GM12878 (cell line): Measurements from ENCODE around the gene POU2F1.

Experiments
- ATF3 ChIP-seq: IDR thresholded peaks from 2 replicates; pipeline ENCODE4 v1.6.1; 2011; ENCODE audit warnings: low read depth, mild to moderate bottlenecking, low read length, moderate library complexity, borderline replicate concordance; ENCODE audit errors: extremely low read depth
- BRCA1 ChIP-seq: IDR thresholded peaks from 2 replicates; pipeline ENCODE4 v1.6.1; 2011; ENCODE audit warnings: low read depth, low read length, improper control_type of control experiment
- CTCF ChIP-seq, 3 experiments: IDR thresholded peaks in 2 of 3; conservative IDR thresholded peaks in 1 of 3; 2 replicates each; pipeline ENCODE4 v1.5.1; 2011; ENCODE audit warnings: low read depth in 3 of 3, low read length in 3 of 3, mild to moderate bottlenecking in 3 of 3, control low read depth in 2 of 3, moderate library complexity in 2 of 3, inconsistent platforms in 1 of 3, mixed read lengths in 1 of 3; ENCODE audit not compliant: control insufficient read depth in 2 of 3, insufficient read depth in 1 of 3; ENCODE audit errors: extremely low read depth in 1 of 3
- EP300 ChIP-seq, 2 experiments: fragments of 150-350 bp in 1 of 2; IDR thresholded peaks; 2 replicates each; pipeline ENCODE4 v1.6.1; 2011 to 2012; ENCODE audit warnings: low read depth in 2 of 2, low read length in 2 of 2, borderline replicate concordance in 1 of 2, improper control_type of control experiment in 1 of 2, inconsistent platforms in 1 of 2; ENCODE audit not compliant: control insufficient read depth in 1 of 2
- ETV6 ChIP-seq, 2 experiments: fragments of 450-650 bp in 1 of 2; IDR thresholded peaks in 1 of 2; conservative IDR thresholded peaks in 1 of 2; 2 replicates each; pipeline ENCODE4 v1.6.1; 2014; ENCODE audit warnings: antibody characterized with exemption in 1 of 2, borderline replicate concordance in 1 of 2, low read depth in 1 of 2, mild to moderate bottlenecking in 1 of 2, moderate library complexity in 1 of 2
- GABPA ChIP-seq: IDR thresholded peaks from 2 replicates; pipeline ENCODE4 v1.6.1; 2014; ENCODE audit warnings: antibody characterized with exemption, low read depth, mild to moderate bottlenecking, inconsistent platforms
- KDM1A ChIP-seq: fragments of 200-600 bp; sonication (generic); IDR thresholded peaks from 2 replicates; pipeline ENCODE4 v1.6.1; 2016; ENCODE audit warnings: borderline replicate concordance
- NRF1 ChIP-seq: conservative IDR thresholded peaks from 2 replicates; pipeline ENCODE4 v1.6.1; 2011; ENCODE audit warnings: mild to moderate bottlenecking, low read depth, low read length, improper control_type of control experiment
- STAT1 ChIP-seq: fragments of 450-650 bp; conservative IDR thresholded peaks from 2 replicates; pipeline ENCODE4 v1.6.1; 2014; ENCODE audit warnings: antibody characterized with exemption, mild to moderate bottlenecking
- SUPT20H ChIP-seq: IDR thresholded peaks from 2 replicates; pipeline ENCODE4 v1.6.1; 2011; ENCODE audit warnings: low read depth, mild to moderate bottlenecking, low read length, moderate library complexity, borderline replicate concordance; ENCODE audit not compliant: control insufficient read depth
- TF ChIP-seq, protein P1 (sequence below): IDR thresholded peaks from 2 replicates; pipeline ENCODE4 v1.6.1; 2011; ENCODE audit warnings: low read depth, low read length, improper control_type of control experiment, borderline replicate concordance

GRCh38 chr1:167291539-167292185 lies 71.0 kb downstream of the POU2F1 start:
- TF ChIP-seq BRCA1 (no peak), ETV6 (conservative IDR thresholded peaks at IDR 0.05 in 1 of 2, IDR thresholded peaks at IDR 0.05 in 1 of 2; ENCODE audit: borderline replicate concordance in 1 of 2, low read depth in 1 of 2) (no peak), STAT1 (no peak), GABPA (no peak), CTCF (IDR thresholded peaks at IDR 0.05 in 2 of 3, conservative IDR thresholded peaks at IDR 0.05 in 1 of 3; ENCODE audit: control insufficient read depth in 2 of 3, extremely low read depth in 1 of 3, insufficient read depth in 1 of 3, low read depth in 3 of 3, low read length in 3 of 3) (no peak), ATF3 (no peak), SUPT20H (no peak), NRF1 (no peak), EP300 (IDR thresholded peaks at IDR 0.05; ENCODE audit: borderline replicate concordance in 1 of 2, control insufficient read depth in 1 of 2, low read depth in 2 of 2, low read length in 2 of 2) (no peak), KDM1A (no peak)
- TF ChIP-seq, protein P1, sequence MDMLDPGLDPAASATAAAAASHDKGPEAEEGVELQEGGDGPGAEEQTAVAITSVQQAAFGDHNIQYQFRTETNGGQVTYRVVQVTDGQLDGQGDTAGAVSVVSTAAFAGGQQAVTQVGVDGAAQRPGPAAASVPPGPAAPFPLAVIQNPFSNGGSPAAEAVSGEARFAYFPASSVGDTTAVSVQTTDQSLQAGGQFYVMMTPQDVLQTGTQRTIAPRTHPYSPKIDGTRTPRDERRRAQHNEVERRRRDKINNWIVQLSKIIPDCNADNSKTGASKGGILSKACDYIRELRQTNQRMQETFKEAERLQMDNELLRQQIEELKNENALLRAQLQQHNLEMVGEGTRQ, result no peak
